ENCODE results near the gene DDB1. TPM values are rescaled to one million over a fixed set of nuclear protein-coding genes. Genes with fewer than 3 reads are reported as not detected.
A peak's percentile ranks its signal among the peaks of the same experiment; 100 is the strongest.
"Not testable (repeated sequence)": the region's sequence is repeated elsewhere in the genome, so short reads cannot be mapped to it uniquely, and the experiment has no call there.

Gene DDB1
- total RNA-seq, 1 donor from 2014 or later = 158 TPM

- DNase-seq = no peak
These were observed 64.2 kb downstream of the DDB1 start for GRCh38 chr11:61268588-61269250.

GRCh38 chr11:61267437-61267841 lies 65.5 kb downstream of the DDB1 start:
- DNase-seq = no peak

GRCh38 chr11:61266602-61267001 lies 66.3 kb downstream of the DDB1 start:
- no peak for DNase-seq

- no peak for DNase-seq
These were observed 67.5 kb downstream of the DDB1 start for GRCh38 chr11:61265357-61265756.

- no peak for DNase-seq
These were observed 68.1 kb downstream of the DDB1 start for GRCh38 chr11:61264795-61265194.

GRCh38 chr11:61264371-61264770 lies 68.5 kb downstream of the DDB1 start:
- DNase-seq = no peak

- DNase-seq = no peak
These were observed 73.5 kb downstream of the DDB1 start for GRCh38 chr11:61259363-61259762.

- no peak for DNase-seq
These were observed 74.4 kb downstream of the DDB1 start for GRCh38 chr11:61258546-61258945.

- no peak for DNase-seq
These were observed 76.0 kb downstream of the DDB1 start for GRCh38 chr11:61256710-61257482.

GRCh38 chr11:61254403-61255025 lies 78.4 kb downstream of the DDB1 start:
- DNase-seq = peak; percentile 3

- DNase-seq = not testable (repeated sequence)
These were observed 80.6 kb downstream of the DDB1 start for GRCh38 chr11:61252332-61252731.

GRCh38 chr11:61250796-61251765 lies 81.8 kb downstream of the DDB1 start:
- peak; percentile 8 for DNase-seq

Other genes with a start within 250 kb of the DDB1 start
- 0.20 TPM for gene CD5, start 230.6 kb downstream of the DDB1 start, total RNA-seq
- 9.9 TPM for gene VPS37C, start 171.7 kb downstream of the DDB1 start, total RNA-seq
- 0.89 TPM for gene PGA3, start 129.6 kb downstream of the DDB1 start, total RNA-seq
- 3.5 TPM for gene PGA4, start 110.8 kb downstream of the DDB1 start, total RNA-seq
- gene PGA5, start 91.9 kb downstream of the DDB1 start, total RNA-seq = 0.39 TPM
- gene VWCE, start 37.8 kb downstream of the DDB1 start, total RNA-seq = 0.49 TPM
- 13.0 TPM for gene TKFC, start 123 bp upstream of the DDB1 start, total RNA-seq
- gene CYB561A3, start 28.8 kb upstream of the DDB1 start, total RNA-seq = 13.4 TPM
- gene TMEM138, start 29.3 kb upstream of the DDB1 start, total RNA-seq = 16.6 TPM
- gene TMEM216, start 59.5 kb upstream of the DDB1 start, total RNA-seq = 8.3 TPM
- gene CPSF7, start 96.9 kb upstream of the DDB1 start, total RNA-seq = 29.1 TPM
- 33.3 TPM for gene SDHAF2, start 97.0 kb upstream of the DDB1 start, total RNA-seq
- 0.49 TPM for gene LRRC10B, start 175.6 kb upstream of the DDB1 start, total RNA-seq
- gene SYT7, start 248.0 kb upstream of the DDB1 start, total RNA-seq = 1.7 TPM